Body of pancreas (tissue), 4 donors: ENCODE measurements around the gene THADA.

Experiments
- POLR2A ChIP-seq, 3 donors: fragments of 450-650 bp; IDR thresholded peaks; one replicate each; pipeline ENCODE4 v1.6.1; 2016; ENCODE audit warnings: antibody characterized with exemption in 3 of 3, mild to moderate bottlenecking in 2 of 3
- TF ChIP-seq, protein P1 (sequence below), 7 experiments: fragments of 450-650 bp in 4 of 7; fragments of 200-600 bp in 3 of 7; sonication (generic) in 3 of 7; IDR thresholded peaks; one replicate each; pipeline ENCODE4 v1.5.1; 2016 to 2019; ENCODE audit warnings: antibody characterized with exemption in 7 of 7

DNA sequence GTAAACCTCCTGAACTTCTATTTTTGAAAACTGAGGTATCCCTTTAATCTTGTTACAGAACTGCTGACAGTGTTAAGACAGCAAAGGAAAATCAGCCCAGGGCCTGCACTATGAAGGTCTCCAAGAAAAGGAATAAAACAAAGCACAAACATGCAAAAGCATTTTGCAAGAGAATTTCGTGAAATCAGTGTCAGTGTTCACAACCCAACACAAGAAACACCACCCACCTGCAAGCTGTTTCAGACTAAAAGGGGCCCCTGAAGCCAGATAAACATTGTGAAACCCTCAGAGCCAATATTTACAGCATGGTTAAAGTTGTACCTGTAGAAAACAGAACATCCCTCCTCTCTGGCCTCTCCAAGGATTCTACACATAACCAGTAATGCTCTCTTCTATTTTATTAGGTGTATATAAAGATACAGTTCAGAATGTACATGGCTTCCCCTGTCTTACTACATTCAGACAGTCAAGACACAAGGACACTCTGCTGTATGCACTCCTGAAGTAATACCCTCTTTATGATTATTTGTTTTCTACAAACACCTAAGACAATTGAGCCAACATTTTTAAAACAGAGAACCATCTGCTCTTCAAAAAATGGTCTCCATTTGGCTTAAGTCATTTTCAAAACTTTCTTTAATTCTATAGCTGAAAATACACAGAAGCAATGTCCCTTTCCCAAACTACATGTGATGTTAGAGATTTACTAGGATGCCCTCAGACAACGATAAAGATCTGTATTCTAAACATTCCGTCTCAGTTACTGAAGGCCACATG lies 219.9 kb downstream of the THADA start:
- TF ChIP-seq, protein P1, sequence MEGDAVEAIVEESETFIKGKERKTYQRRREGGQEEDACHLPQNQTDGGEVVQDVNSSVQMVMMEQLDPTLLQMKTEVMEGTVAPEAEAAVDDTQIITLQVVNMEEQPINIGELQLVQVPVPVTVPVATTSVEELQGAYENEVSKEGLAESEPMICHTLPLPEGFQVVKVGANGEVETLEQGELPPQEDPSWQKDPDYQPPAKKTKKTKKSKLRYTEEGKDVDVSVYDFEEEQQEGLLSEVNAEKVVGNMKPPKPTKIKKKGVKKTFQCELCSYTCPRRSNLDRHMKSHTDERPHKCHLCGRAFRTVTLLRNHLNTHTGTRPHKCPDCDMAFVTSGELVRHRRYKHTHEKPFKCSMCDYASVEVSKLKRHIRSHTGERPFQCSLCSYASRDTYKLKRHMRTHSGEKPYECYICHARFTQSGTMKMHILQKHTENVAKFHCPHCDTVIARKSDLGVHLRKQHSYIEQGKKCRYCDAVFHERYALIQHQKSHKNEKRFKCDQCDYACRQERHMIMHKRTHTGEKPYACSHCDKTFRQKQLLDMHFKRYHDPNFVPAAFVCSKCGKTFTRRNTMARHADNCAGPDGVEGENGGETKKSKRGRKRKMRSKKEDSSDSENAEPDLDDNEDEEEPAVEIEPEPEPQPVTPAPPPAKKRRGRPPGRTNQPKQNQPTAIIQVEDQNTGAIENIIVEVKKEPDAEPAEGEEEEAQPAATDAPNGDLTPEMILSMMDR (IDR thresholded peaks at IDR 0.05): no peak
- TF ChIP-seq POLR2A (IDR thresholded peaks at IDR 0.05): no peak
